HCT116 (cell line): Measurements from ENCODE around the gene KIN. TPM values are rescaled to one million over a fixed set of nuclear protein-coding genes. Genes with fewer than 3 reads are reported as not detected.

Source experiments
- ATAC-seq: fragments of 200-7000 bp; cut with Tn5 transposase; 2 replicates; pipeline ENCODE4 v1.9.1; 2020; ENCODE audit warnings: mild to moderate bottlenecking, moderate library complexity
- BruUV-seq: library from RNA; stranded (reverse); fragments of 400-500 nt; replicated peaks from 2 replicates; lab custom pipeline; 2021; lab: Mats Ljungman, UMichigan
- CTCF ChIA-PET: fragments of 300-600 bp; sonication (Branson Sonifier 250); formaldehyde crosslinking; loops from one replicate; lab custom pipeline; 2021; ENCODE audit warnings: antibody characterized with exemption; lab: Charles Lee
- POLR2A ChIA-PET: fragments of 300-600, 350-600 bp; sonication (Branson Sonifier 250); formaldehyde crosslinking; loops from one replicate; lab custom pipeline; 2021; ENCODE audit warnings: antibody characterized with exemption; lab: Charles Lee
- RAD21 ChIA-PET, 2 experiments: fragments of 300-600 bp; sonication (Branson Sonifier 250); formaldehyde crosslinking; loops; one replicate each; lab custom pipeline; 2023; ENCODE audit warnings: low total read pairs in 2 of 2; ENCODE audit not compliant: uncharacterized antibody in 2 of 2, unreplicated experiment in 2 of 2, low non-redundant PET in 1 of 2; lab: Charles Lee
- DNase-seq: peaks from one replicate; pipeline ENCODE4 v3.0.0-alpha.2; 2010; ENCODE audit warnings: low read depth, low spot score
- H2AFZ ChIP-seq: fragments of 200-600 bp; shearing (Covaris generic), sonication (generic); 2 replicates; pipeline ENCODE4 v1.6.1; 2017; ENCODE audit warnings: low read depth, mixed run types, mixed read lengths, antibody characterized with exemption, low read length; ENCODE audit not compliant: poor library complexity, severe bottlenecking
- H3K27ac ChIP-seq: 2 replicates; pipeline ENCODE4 v1.5.1; 2012; ENCODE audit warnings: low read depth, low read length
- H3K27me3 ChIP-seq: fragments of 200-600 bp; sonication (generic); 2 replicates; pipeline ENCODE4 v1.6.1; 2016; ENCODE audit warnings: mixed run types, low read length, mixed read lengths; ENCODE audit not compliant: insufficient read depth
- H3K36me3 ChIP-seq, 2 experiments: fragments of 200-500 bp in 1 of 2; fragments of 200-600 bp in 1 of 2; sonication (Bioruptor generic) in 1 of 2; sonication (generic) in 1 of 2; 2 replicates each; pipeline versions ENCODE4 v1.5.1 to v1.6.1; 2014 to 2016; ENCODE audit warnings: low read length in 2 of 2, inconsistent platforms in 1 of 2, mixed read lengths in 1 of 2, mixed run types in 1 of 2; ENCODE audit not compliant: insufficient read depth in 2 of 2, control insufficient read depth in 1 of 2
- H3K4me1 ChIP-seq, 2 experiments: fragments of 200-600 bp in 1 of 2; sonication (generic) in 1 of 2; 2 replicates each; pipeline versions ENCODE4 v1.5.1 to v1.6.1; 2012 to 2017; ENCODE audit warnings: low read length in 2 of 2, inconsistent platforms in 1 of 2, mild to moderate bottlenecking in 1 of 2, mixed read lengths in 1 of 2, mixed run types in 1 of 2, moderate library complexity in 1 of 2; ENCODE audit not compliant: insufficient read depth in 2 of 2, control insufficient read depth in 1 of 2
- H3K4me2 ChIP-seq: fragments of 200-600 bp; sonication (generic); 2 replicates; pipeline ENCODE4 v1.6.1; 2017; ENCODE audit warnings: mixed run types, low read length, mixed read lengths
- H3K4me3 ChIP-seq, 2 experiments: fragments of 200-600 bp in 1 of 2; sonication (generic) in 1 of 2; replicated peaks in 1 of 2; 2 replicates each; pipeline ENCODE4 v1.5.1; 2011 to 2016; ENCODE audit warnings: low read length in 2 of 2, control low read depth in 1 of 2, low read depth in 1 of 2, mild to moderate bottlenecking in 1 of 2, mixed read lengths in 1 of 2, mixed run types in 1 of 2
- H3K79me2 ChIP-seq: fragments of 200-600 bp; sonication (generic); 2 replicates; pipeline ENCODE4 v1.6.1; 2017; ENCODE audit warnings: mild to moderate bottlenecking, mixed run types, low read length, moderate library complexity, mixed read lengths; ENCODE audit not compliant: insufficient read depth
- H3K9ac ChIP-seq: fragments of 200-600 bp; sonication (generic); 2 replicates; pipeline ENCODE4 v1.6.1; 2016; ENCODE audit warnings: low read length, mixed read lengths
- H3K9me2 ChIP-seq: fragments of 200-600 bp; sonication (generic), shearing (Covaris generic); 2 replicates; pipeline ENCODE4 v1.6.1; 2017; ENCODE audit warnings: mixed run types, mild to moderate bottlenecking, moderate library complexity; ENCODE audit not compliant: insufficient read depth
- H3K9me3 ChIP-seq, 2 experiments: fragments of 200-500 bp in 1 of 2; fragments of 200-600 bp in 1 of 2; sonication (Bioruptor generic) in 1 of 2; sonication (generic) in 1 of 2; 2 replicates each; pipeline ENCODE4 v1.6.1; 2014 to 2017; ENCODE audit warnings: low read length in 2 of 2, mixed read lengths in 2 of 2, inconsistent platforms in 1 of 2, low read depth in 1 of 2, mild to moderate bottlenecking in 1 of 2, mixed run types in 1 of 2, moderate library complexity in 1 of 2; ENCODE audit not compliant: control insufficient read depth in 1 of 2, insufficient read depth in 1 of 2
- H4K20me1 ChIP-seq: fragments of 200-600 bp; sonication (generic), shearing (Covaris generic); 2 replicates; pipeline ENCODE4 v1.6.1; 2017; ENCODE audit warnings: mixed run types, mild to moderate bottlenecking, moderate library complexity; ENCODE audit not compliant: insufficient read depth
- CBX3 ChIP-seq: IDR thresholded peaks from 2 replicates; pipeline ENCODE4 v1.6.1; 2012; ENCODE audit warnings: low read depth
- CEBPB ChIP-seq: IDR thresholded peaks from 2 replicates; pipeline ENCODE4 v1.6.1; 2012; ENCODE audit warnings: low read depth
- EGR1 ChIP-seq: IDR thresholded peaks from 2 replicates; pipeline ENCODE4 v1.6.1; 2012; ENCODE audit warnings: low read depth
- ELF1 ChIP-seq: IDR thresholded peaks from 2 replicates; pipeline ENCODE4 v1.6.1; 2012; ENCODE audit warnings: low read depth, borderline replicate concordance
- EZH2 ChIP-seq: fragments of 200-600 bp; sonication (generic); IDR thresholded peaks from 2 replicates; pipeline ENCODE4 v1.6.1; 2017; ENCODE audit warnings: antibody characterized with exemption, mixed run types
- EZH2phosphoT487 ChIP-seq: fragments of 200-600 bp; IDR thresholded peaks from 2 replicates; pipeline ENCODE4 v1.6.1; 2018; ENCODE audit warnings: antibody characterized with exemption, borderline replicate concordance
- FOSL1 ChIP-seq: IDR thresholded peaks from 2 replicates; pipeline ENCODE4 v1.6.1; 2012; ENCODE audit warnings: low read depth
- JUND ChIP-seq: IDR thresholded peaks from 2 replicates; pipeline ENCODE4 v1.6.1; 2012
- POLR2A ChIP-seq: IDR thresholded peaks from 2 replicates; pipeline ENCODE4 v1.7.0; 2011; ENCODE audit warnings: borderline replicate concordance; ENCODE audit not compliant: insufficient read depth, insufficient read length; ENCODE audit errors: extremely low read depth
- RAD21 ChIP-seq: IDR thresholded peaks from 2 replicates; pipeline ENCODE4 v1.6.1; 2012; ENCODE audit warnings: low read depth, mild to moderate bottlenecking
- SP1 ChIP-seq: IDR thresholded peaks from 2 replicates; pipeline ENCODE4 v1.6.1; 2012; ENCODE audit warnings: low read depth
- SRF ChIP-seq: IDR thresholded peaks from 2 replicates; pipeline ENCODE4 v1.6.1; 2012; ENCODE audit warnings: low read depth
- TCF7L2 ChIP-seq: IDR thresholded peaks from 2 replicates; pipeline ENCODE4 v1.7.0; 2011; ENCODE audit warnings: borderline replicate concordance, inconsistent platforms; ENCODE audit not compliant: insufficient read depth, insufficient read length; ENCODE audit errors: extremely low read depth
- YY1 ChIP-seq: IDR thresholded peaks from 2 replicates; pipeline ENCODE4 v1.6.1; 2011; ENCODE audit warnings: low read length, low read depth, moderate library complexity, mild to moderate bottlenecking; ENCODE audit not compliant: insufficient replicate concordance; ENCODE audit errors: extremely low read depth
- ZFX ChIP-seq: fragments of 450-650 bp; IDR thresholded peaks from 2 replicates; pipeline ENCODE4 v1.6.1; 2017
- ZNF274 ChIP-seq: fragments of 200-500 bp; sonication (Bioruptor generic); IDR thresholded peaks from 2 replicates; pipeline ENCODE4 v1.6.1; 2014; ENCODE audit warnings: mild to moderate bottlenecking, low read depth, low read length, inconsistent platforms
- intact Hi-C: fragments of 100-400 bp; cut with micrococcal nuclease; formaldehyde crosslinking; loops from 2 replicates; pipeline ENCODE4 v1.10.0; 2022
- total RNA-seq: library from RNA; stranded (reverse); gene quantifications from one replicate; pipeline ENCODE4 v1.2.1, GENCODE V29; 2021; ENCODE audit not compliant: unreplicated experiment
- TF ChIP-seq, protein P1 (sequence below): IDR thresholded peaks from 2 replicates; pipeline ENCODE4 v1.6.1; 2012; ENCODE audit warnings: low read depth
- TF ChIP-seq, protein P2 (sequence below): IDR thresholded peaks from 2 replicates; pipeline ENCODE4 v1.6.1; 2011; ENCODE audit warnings: mild to moderate bottlenecking, low read length, moderate library complexity; ENCODE audit not compliant: insufficient replicate concordance; ENCODE audit errors: extremely low read depth

Gene KIN
- total RNA-seq, 1 experiment from 2014 or later, result 13.6 TPM

DNA sequence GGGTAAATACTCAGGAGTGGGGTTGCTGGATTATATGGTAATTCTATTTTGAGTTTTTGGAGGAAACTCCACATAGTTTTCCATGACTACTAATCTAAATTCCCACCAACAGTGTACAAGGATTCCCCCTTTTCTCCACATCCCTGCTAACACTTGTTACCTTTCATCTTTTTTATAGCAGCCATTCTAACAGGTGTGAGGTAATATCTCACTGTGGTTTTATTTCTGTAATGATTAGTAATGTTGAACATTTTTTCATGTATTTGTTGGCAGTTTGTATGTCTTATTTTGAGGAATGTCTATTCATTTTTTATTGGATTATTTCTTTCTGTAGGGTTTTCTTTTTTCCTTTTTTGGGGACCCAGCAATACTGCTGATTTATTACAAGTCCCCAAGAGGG, 45.4 kb upstream of the KIN start:
- DNase-seq (no peak), ATAC-seq (no peak)
- POLR2A ChIA-PET, result no interaction called here
- no peaks in the 10 kb centered on the region for H4K20me1 ChIP-seq
- H3K4me1 ChIP-seq, result no peaks in the 10 kb centered on the region
- RAD21 ChIA-PET, result no interaction called here
- H3K27me3 ChIP-seq, result no peaks in the 10 kb centered on the region
- H3K36me3 ChIP-seq, result no peaks in the 10 kb centered on the region
- no peak overlapping the region for H3K4me2 ChIP-seq
- no peak overlapping the region for H2AFZ ChIP-seq
- H3K79me2 ChIP-seq, result peaks cover 25% of the 10 kb centered on the region
- CTCF ChIA-PET, result no interaction called here
- no peak overlapping the region for H3K4me3 ChIP-seq
- H3K9me2 ChIP-seq, result no peaks in the 10 kb centered on the region
- BruUV-seq, result no TSS peak
- TF ChIP-seq CBX3, result no peak
- TF ChIP-seq EZH2, result no peak
- no peak for TF ChIP-seq EZH2phosphoT487
- TF ChIP-seq ELF1, result no peak
- no peak for TF ChIP-seq ZFX
- TF ChIP-seq EGR1, result no peak
- no peak for TF ChIP-seq SP1
- no peak for TF ChIP-seq POLR2A
- TF ChIP-seq CEBPB, result no peak
- no peak for TF ChIP-seq JUND
- TF ChIP-seq YY1, result no peak
- no peak for TF ChIP-seq TCF7L2
- TF ChIP-seq, protein P1, sequence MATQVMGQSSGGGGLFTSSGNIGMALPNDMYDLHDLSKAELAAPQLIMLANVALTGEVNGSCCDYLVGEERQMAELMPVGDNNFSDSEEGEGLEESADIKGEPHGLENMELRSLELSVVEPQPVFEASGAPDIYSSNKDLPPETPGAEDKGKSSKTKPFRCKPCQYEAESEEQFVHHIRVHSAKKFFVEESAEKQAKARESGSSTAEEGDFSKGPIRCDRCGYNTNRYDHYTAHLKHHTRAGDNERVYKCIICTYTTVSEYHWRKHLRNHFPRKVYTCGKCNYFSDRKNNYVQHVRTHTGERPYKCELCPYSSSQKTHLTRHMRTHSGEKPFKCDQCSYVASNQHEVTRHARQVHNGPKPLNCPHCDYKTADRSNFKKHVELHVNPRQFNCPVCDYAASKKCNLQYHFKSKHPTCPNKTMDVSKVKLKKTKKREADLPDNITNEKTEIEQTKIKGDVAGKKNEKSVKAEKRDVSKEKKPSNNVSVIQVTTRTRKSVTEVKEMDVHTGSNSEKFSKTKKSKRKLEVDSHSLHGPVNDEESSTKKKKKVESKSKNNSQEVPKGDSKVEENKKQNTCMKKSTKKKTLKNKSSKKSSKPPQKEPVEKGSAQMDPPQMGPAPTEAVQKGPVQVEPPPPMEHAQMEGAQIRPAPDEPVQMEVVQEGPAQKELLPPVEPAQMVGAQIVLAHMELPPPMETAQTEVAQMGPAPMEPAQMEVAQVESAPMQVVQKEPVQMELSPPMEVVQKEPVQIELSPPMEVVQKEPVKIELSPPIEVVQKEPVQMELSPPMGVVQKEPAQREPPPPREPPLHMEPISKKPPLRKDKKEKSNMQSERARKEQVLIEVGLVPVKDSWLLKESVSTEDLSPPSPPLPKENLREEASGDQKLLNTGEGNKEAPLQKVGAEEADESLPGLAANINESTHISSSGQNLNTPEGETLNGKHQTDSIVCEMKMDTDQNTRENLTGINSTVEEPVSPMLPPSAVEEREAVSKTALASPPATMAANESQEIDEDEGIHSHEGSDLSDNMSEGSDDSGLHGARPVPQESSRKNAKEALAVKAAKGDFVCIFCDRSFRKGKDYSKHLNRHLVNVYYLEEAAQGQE, result no peak
- TF ChIP-seq ZNF274, result no peak
- TF ChIP-seq, protein P2, sequence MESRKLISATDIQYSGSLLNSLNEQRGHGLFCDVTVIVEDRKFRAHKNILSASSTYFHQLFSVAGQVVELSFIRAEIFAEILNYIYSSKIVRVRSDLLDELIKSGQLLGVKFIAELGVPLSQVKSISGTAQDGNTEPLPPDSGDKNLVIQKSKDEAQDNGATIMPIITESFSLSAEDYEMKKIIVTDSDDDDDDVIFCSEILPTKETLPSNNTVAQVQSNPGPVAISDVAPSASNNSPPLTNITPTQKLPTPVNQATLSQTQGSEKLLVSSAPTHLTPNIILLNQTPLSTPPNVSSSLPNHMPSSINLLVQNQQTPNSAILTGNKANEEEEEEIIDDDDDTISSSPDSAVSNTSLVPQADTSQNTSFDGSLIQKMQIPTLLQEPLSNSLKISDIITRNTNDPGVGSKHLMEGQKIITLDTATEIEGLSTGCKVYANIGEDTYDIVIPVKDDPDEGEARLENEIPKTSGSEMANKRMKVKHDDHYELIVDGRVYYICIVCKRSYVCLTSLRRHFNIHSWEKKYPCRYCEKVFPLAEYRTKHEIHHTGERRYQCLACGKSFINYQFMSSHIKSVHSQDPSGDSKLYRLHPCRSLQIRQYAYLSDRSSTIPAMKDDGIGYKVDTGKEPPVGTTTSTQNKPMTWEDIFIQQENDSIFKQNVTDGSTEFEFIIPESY, result no peak
- TF ChIP-seq SRF, result no peak
- TF ChIP-seq RAD21, result no peak
- no peak for TF ChIP-seq FOSL1
- TF ChIP-seq, all 23 proteins: peak for 0
- Histone ChIP-seq H3K27ac (no peak overlapping the region), H3K9me3 (no peaks in the 10 kb centered on the region), H3K9ac (no peak overlapping the region)
- intact Hi-C loops, result no loop called here
